Left colon (tissue), 2 donors: ENCODE data around the gene RGS9. TPM values are rescaled to one million over a fixed set of nuclear protein-coding genes. Genes with fewer than 3 reads are reported as not detected.

ENCODE experiments used
- ATAC-seq: fragments of 200-7000 bp; cut with Tn5 transposase; one replicate; pipeline ENCODE4 v1.9.1; 2020; ENCODE audit warnings: mild to moderate bottlenecking, moderate library complexity
- DNase-seq, 2 donors: peaks; one replicate each; pipeline ENCODE4 v3.0.0-alpha.2; 2020
- intact Hi-C, 2 donors: fragments of 100-400 bp; cut with DNase I in 1 of 2; cut with micrococcal nuclease in 1 of 2; formaldehyde crosslinking; loops; one replicate each; pipeline versions ENCODE4 v1.11.2 to v1.14.0; 2022; cut with DNase I, micrococcal nuclease
- total RNA-seq, 2 donors: library from RNA; stranded (reverse); fragmentation: NEBNext Ultra II Directional; extraction: Animal tissue kit (Norgen Biotek cat#: 25700); gene quantifications; one replicate each; pipeline ENCODE4 v1.2.1, GENCODE V29; 2021
- donor health status: DM: no; HTN: no; CAD: no.
- donor health status: DM: yes; HTN: yes; CAD: no.

The RGS9 gene
- total RNA-seq, 2 donors from 2014 or later = 7.1 to 11.4 TPM

- ATAC-seq = no peak
- intact Hi-C loops = no loop called here
- no peak for DNase-seq
Observed at GRCh38 chr17:65147955-65148354, 10.8 kb downstream of the RGS9 start.

DNA sequence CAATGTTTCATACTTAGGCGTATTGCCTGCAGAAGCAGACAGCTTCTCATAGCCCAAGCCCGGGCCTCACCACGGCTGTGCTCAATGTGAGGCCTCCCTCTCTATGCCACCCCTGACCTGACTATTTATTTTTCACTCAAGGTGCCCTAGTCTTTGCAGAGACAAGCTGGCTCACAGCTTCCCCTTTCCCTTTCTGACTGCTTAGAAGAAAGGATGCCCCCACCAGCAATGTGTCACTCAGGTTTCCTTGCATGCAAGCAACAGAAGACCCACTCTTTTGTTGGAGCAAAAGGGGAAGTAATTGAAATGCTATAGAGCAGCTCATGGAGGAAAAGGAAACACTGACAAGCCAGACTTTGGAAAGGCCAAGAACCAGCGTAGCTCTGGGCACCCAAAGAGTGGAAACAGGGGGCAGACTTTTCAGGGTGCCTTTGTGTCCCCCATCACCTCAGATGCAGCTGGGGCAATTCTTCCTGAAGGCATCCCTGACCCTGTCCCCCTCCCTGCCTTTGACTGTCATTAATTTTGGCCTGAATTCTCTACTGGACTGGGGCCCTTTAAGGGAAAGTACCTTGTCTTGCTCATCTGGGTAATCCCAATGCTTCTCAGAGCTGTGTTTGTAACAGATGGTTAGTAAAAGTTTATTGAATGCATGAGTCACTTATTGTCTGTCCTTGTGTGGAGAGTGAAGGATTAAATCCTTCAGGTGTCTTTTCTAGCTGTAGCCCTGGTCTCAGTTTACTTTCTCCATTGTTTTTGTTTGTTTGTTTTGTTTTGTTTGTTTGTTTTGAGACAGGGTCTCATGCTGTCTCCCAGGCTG lies 17.8 kb downstream of the RGS9 start:
- ATAC-seq = peak; percentile 78
- DNase-seq = no peak
- intact Hi-C loops = no loop called here

DNA sequence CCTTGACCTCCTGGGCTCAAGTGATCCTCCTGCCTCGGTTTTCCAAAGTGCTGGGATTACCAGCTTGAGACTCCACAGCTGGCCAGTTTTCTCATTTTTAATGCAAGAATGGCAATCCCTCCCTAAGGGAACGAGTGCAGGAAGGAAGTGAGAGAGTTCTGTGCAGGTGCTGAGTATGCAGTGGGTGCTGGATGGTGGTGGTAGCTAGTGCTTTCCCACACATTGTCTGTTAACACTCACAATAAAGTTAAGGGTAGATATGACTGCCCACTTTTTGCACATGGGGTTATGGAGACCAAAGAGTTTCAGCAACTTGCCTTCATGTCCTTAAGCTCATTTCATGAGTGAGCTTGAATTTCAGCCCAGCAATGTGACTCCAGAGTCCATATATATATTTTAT lies 18.5 kb downstream of the RGS9 start:
- intact Hi-C loops = no loop called here
- ATAC-seq (no peak), DNase-seq (no peak)

- intact Hi-C loops = no loop called here
- ATAC-seq = peak; percentile 93
- peak; percentile 85 to 91 for DNase-seq
Observed at GRCh38 chr17:65156185-65156834, 19.1 kb downstream of the RGS9 start.

DNA sequence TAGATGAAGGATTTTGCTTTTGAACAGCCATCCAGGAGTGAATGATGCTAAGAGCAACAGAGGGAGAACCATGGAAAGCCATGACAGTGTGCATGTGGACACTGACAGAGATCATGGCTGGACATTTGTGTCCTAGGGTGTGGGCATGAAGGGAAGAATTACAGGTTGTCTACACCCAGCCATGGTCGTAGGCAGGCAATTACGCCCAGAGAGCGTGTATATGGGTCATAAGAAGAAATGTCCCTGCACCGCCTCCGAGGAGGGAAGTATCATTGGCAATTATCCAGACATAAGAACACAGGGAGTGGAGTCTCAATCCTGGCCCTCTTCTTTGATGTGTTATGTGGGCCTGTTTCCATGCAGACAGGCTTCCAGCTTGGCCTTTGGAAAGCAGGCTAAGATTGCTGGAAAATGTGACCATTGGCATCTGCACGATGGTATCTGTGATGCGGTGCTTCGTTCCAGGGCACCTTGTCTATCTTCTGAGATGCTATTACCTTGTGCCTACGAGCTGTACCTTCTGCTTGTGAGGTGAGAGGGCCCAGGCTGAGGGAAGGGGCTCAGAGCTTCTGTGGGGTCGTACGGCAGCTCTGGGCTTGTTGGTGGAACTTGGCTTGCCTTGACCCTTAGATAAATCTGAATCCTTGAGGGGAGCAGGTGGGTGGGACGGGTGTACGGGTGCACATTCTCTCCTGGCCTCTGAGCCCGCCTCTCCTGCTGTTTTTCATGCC lies 19.8 kb downstream of the RGS9 start:
- DNase-seq = peak; percentile 27 to 34
- intact Hi-C loops = no loop called here
- peak; percentile 59 for ATAC-seq

GRCh38 chr17:65158041-65158440 lies 20.9 kb downstream of the RGS9 start:
- intact Hi-C loops = no loop called here
- DNase-seq (no peak), ATAC-seq (no peak)

DNA sequence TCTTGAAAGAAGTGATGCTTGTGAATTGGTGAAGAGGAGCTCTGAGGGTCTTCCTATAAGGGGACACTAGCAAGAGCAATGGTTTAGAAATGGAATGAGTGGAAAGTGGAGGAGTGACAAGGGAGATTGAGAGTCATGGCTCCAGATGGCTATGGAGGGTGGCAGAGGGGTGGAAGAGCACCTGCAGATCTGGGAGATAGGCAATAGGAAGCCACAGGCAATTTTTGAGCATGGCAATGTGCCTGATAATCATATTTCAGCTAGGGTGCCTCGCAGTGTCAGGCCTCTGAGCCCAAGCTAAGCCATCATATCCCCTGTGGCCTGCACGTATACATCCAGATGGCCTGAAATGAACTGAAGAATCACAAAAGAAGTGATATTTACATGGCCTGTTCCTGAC lies 21.5 kb downstream of the RGS9 start:
- intact Hi-C loops = no loop called here
- DNase-seq = no peak
- ATAC-seq = no peak

DNA sequence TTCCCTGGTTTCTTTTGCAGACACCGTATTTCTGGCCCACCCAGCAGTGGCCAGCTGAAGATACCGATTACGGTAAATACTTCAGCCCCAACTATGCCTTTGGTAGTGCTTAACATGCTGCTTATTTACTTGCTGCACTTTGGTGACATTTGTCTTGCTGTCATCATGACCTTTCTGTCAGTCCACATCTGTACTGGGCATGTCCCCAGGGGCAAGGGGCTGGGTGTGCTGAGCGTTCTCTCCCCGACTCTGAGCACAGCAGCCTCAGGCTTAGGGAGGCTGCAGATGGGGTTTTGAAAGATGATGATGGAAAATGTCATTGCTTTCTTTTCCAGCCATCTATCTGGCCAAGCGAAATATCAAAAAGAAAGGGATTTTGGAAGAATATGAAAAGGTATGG lies 23.3 kb downstream of the RGS9 start:
- DNase-seq (no peak), ATAC-seq (no peak)
- intact Hi-C loops = no loop called here

DNA sequence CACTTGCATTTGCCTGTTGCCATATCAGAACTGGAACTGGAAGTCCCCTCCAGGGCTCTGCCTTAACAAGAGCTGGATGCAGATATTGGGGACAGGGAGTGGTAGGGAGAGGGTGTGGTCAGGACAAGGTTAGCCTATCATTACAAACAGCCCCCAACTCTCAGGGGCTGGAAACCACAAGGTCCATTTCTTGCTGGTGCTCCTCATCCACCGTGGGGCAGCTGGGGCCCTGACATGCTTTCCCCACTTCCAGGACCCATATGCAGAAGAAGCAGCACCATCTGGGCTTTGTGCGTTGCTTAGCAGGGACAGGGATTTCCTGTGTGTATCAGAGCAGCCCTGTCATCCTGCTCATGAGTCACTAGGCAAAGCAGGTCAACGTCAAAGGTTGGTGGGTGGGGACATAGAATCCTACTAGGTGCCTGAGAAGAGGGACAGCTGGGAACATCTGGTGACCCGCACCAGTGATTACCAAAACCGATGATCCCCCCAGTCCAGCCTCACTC lies 26.9 kb downstream of the RGS9 start:
- peak; percentile 26 to 41 for DNase-seq
- peak; percentile 74 for ATAC-seq
- intact Hi-C loops = no loop called here

- DNase-seq (no peak), ATAC-seq (no peak)
- intact Hi-C loops = no loop called here
Observed at GRCh38 chr17:65166787-65167186, 29.6 kb downstream of the RGS9 start.

GRCh38 chr17:65167566-65167965 lies 30.4 kb downstream of the RGS9 start:
- no peak for DNase-seq
- ATAC-seq = no peak
- intact Hi-C loops = no loop called here

- ATAC-seq (no peak), DNase-seq (no peak)
- intact Hi-C loops = no loop called here
Observed at GRCh38 chr17:65169691-65170090, 32.5 kb downstream of the RGS9 start.

- ATAC-seq (peak; percentile 37), DNase-seq (no peak)
- intact Hi-C loops = no loop called here
Observed at GRCh38 chr17:65170839-65171238, 33.7 kb downstream of the RGS9 start.

DNA sequence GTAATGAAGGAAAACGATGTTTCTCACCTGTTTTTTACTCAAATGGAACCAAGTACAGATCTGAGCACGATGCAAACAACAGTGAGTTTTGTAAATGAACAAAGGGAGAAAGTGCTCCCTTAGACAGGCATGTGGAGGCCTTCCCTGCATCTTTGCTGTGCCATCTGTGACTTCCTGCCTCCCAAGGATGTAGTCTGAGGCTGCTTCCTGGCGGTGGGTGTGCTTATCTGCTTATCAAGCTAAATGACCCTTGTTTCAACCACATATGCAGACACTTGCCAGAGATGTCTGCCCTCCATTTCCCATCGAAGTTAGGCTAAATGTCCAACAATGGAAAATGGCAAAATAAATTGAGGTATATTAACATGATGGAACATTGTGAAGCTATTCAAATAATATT lies 34.6 kb downstream of the RGS9 start:
- ATAC-seq (no peak), DNase-seq (no peak)
- intact Hi-C loops = no loop called here

DNA sequence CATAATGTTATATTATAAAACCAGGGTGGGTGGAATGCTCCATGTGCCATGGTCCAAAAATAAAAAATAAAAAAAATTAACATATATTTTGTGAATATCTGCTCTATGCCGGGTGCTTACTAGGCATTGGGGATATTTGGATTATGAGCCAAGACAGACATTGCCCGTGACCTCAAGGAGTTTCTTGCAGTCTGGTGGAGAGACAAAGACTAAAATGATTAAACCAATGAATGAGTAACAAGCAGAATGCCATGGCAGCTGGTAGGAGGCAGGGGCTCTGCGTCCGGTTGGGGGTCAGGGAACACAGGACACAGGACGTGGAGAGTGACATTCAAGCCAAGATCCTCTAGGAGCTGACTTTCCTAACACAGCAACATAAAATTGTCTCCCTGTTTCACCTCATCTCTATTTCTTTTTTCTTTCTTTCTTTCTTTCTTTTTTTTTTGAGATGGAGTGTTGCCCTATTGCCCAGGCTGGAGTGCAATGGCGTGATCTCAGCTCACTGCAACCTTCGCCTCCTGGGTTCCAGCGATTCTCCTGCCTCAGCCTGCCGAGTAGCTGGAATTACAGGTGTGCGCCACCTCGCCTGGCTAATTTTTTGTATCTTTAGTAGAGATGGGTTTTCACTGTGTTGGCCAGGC lies 35.4 kb downstream of the RGS9 start:
- ATAC-seq = no peak
- DNase-seq = no peak
- intact Hi-C loops = no loop called here

GRCh38 chr17:65173284-65173793 lies 36.2 kb downstream of the RGS9 start:
- ATAC-seq (peak; percentile 74), DNase-seq (peak; percentile 38 to 41)
- intact Hi-C loops = no loop called here

DNA sequence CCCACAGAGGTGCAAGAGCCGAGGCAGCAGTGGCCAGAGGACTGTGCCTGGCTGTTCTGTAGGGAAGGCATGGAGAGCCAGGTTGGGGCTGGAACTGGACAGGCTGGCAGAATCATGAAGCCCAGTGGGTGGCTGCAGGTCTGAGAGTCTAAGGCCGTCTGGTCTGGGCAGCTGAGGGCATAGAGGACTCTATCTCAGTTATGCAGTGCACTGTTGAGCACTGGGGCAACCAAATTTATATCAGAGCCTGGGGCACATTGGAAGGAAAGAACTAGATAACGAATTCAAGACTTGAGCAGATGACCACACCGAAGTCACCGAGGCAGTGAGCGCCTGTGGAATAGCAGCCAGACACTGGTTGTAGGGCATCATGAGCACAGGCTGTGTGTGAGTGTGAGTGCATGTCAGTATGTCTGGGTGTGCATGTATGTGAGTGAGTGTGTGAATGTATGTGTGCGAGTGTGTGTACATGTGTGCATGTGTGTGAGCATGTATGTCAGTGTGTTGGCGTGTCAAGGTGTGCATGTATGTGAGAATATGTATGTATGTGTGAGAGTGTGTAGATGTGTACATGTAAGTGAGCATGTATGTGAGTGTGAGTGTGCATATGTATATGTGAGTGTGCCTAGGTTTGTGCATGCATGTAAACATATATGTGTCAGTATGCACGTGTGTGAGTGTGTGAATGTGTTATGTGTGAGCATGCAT lies 37.0 kb downstream of the RGS9 start:
- ATAC-seq = no peak
- no peak for DNase-seq
- intact Hi-C loops = no loop called here

DNA sequence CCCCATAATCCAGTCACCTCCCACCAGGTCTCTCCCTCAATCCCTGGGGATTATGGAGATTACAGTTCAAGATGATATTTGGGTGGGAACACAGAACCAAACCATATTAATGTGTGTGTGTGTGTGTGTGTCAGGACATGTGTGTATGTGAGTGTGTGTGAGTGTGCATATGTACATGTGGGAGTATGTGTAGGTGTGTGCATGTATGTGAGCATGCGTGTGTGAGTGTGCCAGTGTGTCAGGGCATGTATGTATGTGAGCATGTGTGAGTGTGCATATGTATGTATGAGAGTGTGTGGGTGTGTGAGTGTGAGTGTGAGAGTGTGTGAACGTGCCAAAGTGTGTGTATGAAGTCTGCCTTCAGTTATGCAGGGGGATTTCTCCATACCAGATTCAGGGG lies 37.8 kb downstream of the RGS9 start:
- intact Hi-C loops = no loop called here
- no peak for DNase-seq
- no peak for ATAC-seq

GRCh38 chr17:65175952-65176351 lies 38.8 kb downstream of the RGS9 start:
- DNase-seq = no peak
- no peak for ATAC-seq
- intact Hi-C loops = no loop called here
